Activated CD4-positive, alpha-beta T cell treated with anti-CD3 and anti-CD28 coated beads for 4 hours (primary cell): Measurements from ENCODE around the gene PRDM11.
A peak's percentile ranks its signal among the peaks of the same experiment; 100 is the strongest.
"Not testable (repeated sequence)": the region's sequence is repeated elsewhere in the genome, so short reads cannot be mapped to it uniquely, and the experiment has no call there.

ENCODE experiments used
- DNase-seq, 2 donors: peaks; one replicate each; pipeline ENCODE4 v3.0.0-alpha.2; 2020

The PRDM11 gene

GRCh38 chr11:45239733-45240132, 93.3 kb downstream of the PRDM11 start:
- no peak for DNase-seq

GRCh38 chr11:45243967-45244366, 97.5 kb downstream of the PRDM11 start:
- no peak for DNase-seq

GRCh38 chr11:45245218-45246045, 99.0 kb downstream of the PRDM11 start:
- no peak for DNase-seq

GRCh38 chr11:45246241-45246640, 99.8 kb downstream of the PRDM11 start:
- DNase-seq = no peak

- DNase-seq = no peak
Observed at GRCh38 chr11:45247433-45247832, 101.0 kb downstream of the PRDM11 start.

- no peak for DNase-seq
Observed at GRCh38 chr11:45248501-45249011, 102.1 kb downstream of the PRDM11 start.

GRCh38 chr11:45249372-45249771, 102.9 kb downstream of the PRDM11 start:
- DNase-seq = not testable (repeated sequence)

GRCh38 chr11:45250035-45250718, 103.7 kb downstream of the PRDM11 start:
- DNase-seq = no peak

- peak in 1 of 2 donors; percentile 7 for DNase-seq
Observed at GRCh38 chr11:45252134-45252856, 105.9 kb downstream of the PRDM11 start.

- no peak for DNase-seq
Observed at GRCh38 chr11:45252877-45253276, 106.4 kb downstream of the PRDM11 start.

- no peak for DNase-seq
Observed at GRCh38 chr11:45253640-45254039, 107.2 kb downstream of the PRDM11 start.

- no peak for DNase-seq
Observed at GRCh38 chr11:45254070-45254469, 107.6 kb downstream of the PRDM11 start.

GRCh38 chr11:45258982-45259530, 112.6 kb downstream of the PRDM11 start:
- DNase-seq = no peak

- DNase-seq = no peak
Observed at GRCh38 chr11:45259592-45259991, 113.2 kb downstream of the PRDM11 start.

- DNase-seq = no peak
Observed at GRCh38 chr11:45260071-45260470, 113.6 kb downstream of the PRDM11 start.

- DNase-seq = no peak
Observed at GRCh38 chr11:45262900-45263299, 116.5 kb downstream of the PRDM11 start.

- DNase-seq = no peak
Observed at GRCh38 chr11:45263773-45264172, 117.3 kb downstream of the PRDM11 start.

- no peak for DNase-seq
Observed at GRCh38 chr11:45264839-45265515, 118.5 kb downstream of the PRDM11 start.

- no peak for DNase-seq
Observed at GRCh38 chr11:45265969-45266675, 119.7 kb downstream of the PRDM11 start.

- no peak for DNase-seq
Observed at GRCh38 chr11:45266676-45267020, 120.2 kb downstream of the PRDM11 start.

- no peak for DNase-seq
Observed at GRCh38 chr11:45267052-45267451, 120.6 kb downstream of the PRDM11 start.
